Choroid plexus epithelial cell (primary cell): ENCODE measurements around the gene AUTS2.
A peak's percentile ranks its signal among the peaks of the same experiment; 100 is the strongest.

Experiments used
- DNase-seq: peaks from one replicate; pipeline ENCODE4 v3.0.0-alpha.2; 2010; ENCODE audit warnings: low read depth
- H3K4me3 ChIP-seq: 2 replicates; pipeline ENCODE4 v1.5.1; 2011; ENCODE audit warnings: low read depth, mild to moderate bottlenecking, control low read depth, low read length, moderate library complexity
- TF ChIP-seq, protein P1 (sequence below): conservative IDR thresholded peaks from 2 replicates; pipeline ENCODE4 v1.5.1; 2011; ENCODE audit warnings: low read depth, mild to moderate bottlenecking, control low read depth, inconsistent platforms, low read length, moderate library complexity

Gene AUTS2

DNA sequence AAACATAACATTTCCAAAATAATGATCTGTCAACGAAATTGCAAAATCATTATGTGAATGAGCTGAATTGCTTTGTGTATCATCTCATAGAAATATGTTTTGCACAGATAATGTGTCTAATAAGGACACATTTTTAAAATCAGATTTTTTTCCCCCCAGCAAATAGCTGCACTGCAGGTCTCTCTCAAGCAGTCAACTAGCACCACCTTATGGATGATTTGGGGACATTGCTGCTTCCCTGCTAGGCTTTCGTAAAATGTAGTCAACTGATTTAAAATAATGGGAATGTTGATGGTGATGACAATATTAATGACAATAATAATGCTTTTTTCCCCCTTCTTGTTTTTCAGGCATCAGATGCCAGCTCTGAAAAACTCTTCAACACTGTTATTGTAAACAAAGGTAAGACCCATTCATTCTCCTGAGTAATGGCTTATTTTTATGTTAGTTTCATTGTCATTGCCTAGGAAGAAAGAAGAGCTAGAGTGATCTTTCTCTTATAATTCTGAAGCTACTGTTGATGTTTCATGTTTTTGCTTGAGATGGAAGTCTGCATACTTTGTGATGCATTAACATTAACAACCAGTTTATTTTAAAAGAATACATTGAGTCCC, 1100.1 kb downstream of the AUTS2 start:
- TF ChIP-seq, protein P1, sequence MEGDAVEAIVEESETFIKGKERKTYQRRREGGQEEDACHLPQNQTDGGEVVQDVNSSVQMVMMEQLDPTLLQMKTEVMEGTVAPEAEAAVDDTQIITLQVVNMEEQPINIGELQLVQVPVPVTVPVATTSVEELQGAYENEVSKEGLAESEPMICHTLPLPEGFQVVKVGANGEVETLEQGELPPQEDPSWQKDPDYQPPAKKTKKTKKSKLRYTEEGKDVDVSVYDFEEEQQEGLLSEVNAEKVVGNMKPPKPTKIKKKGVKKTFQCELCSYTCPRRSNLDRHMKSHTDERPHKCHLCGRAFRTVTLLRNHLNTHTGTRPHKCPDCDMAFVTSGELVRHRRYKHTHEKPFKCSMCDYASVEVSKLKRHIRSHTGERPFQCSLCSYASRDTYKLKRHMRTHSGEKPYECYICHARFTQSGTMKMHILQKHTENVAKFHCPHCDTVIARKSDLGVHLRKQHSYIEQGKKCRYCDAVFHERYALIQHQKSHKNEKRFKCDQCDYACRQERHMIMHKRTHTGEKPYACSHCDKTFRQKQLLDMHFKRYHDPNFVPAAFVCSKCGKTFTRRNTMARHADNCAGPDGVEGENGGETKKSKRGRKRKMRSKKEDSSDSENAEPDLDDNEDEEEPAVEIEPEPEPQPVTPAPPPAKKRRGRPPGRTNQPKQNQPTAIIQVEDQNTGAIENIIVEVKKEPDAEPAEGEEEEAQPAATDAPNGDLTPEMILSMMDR, result peak; percentile 96

GRCh38 chr7:70699271-70699670, 1101.0 kb downstream of the AUTS2 start:
- TF ChIP-seq, protein P1, result no peak
- no peak for DNase-seq
- H3K4me3 ChIP-seq, result no peak overlapping the region

More for the DNA sequence above, 1100.1 kb downstream of the AUTS2 start:
- H3K4me3 ChIP-seq, result no peak overlapping the region
- peak; percentile 84 for DNase-seq

DNA sequence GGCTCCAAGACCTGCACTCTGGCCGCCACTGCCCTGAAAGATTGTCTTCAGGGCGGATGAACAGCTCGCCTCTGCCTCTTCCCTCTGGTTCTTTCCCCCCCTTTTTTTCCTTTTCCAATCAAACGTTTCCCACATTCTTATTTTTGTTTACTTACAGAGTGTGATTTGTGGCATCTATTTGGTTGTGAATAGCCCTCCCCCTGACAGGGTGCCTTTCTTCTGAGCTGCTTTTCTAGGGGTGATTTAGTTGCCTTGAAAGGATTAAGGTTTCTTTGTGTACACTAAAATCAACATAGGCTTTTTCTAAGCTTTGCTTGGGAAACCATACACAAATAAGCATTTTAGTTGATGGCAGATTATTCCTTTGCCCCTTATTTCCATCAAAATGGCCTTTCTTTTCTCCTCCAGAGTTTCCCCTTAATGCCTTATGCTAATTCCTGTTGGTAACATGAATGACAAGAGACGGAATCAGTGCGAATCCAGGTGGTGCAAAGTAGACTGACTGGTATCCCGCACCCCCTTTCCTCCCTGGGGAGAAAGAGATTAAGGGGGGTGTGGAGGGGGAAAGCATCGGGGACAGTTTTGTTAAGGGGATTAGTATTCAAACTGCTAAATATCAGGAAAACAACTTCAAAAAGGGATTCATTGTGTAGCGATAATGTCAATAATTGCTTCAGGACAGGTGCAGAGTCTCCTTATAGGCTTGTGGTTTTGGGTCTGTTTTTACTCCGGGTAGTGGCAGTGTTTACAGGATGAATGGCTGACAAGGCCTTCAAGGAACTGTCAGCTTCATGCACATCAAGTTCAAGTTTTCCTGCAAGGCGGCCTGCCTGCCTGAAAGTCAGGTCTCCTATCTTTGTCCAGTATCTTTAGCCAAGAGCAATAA, 1102.0 kb downstream of the AUTS2 start:
- TF ChIP-seq, protein P1, result no peak
- DNase-seq, result no peak
- no peak overlapping the region for H3K4me3 ChIP-seq

DNA sequence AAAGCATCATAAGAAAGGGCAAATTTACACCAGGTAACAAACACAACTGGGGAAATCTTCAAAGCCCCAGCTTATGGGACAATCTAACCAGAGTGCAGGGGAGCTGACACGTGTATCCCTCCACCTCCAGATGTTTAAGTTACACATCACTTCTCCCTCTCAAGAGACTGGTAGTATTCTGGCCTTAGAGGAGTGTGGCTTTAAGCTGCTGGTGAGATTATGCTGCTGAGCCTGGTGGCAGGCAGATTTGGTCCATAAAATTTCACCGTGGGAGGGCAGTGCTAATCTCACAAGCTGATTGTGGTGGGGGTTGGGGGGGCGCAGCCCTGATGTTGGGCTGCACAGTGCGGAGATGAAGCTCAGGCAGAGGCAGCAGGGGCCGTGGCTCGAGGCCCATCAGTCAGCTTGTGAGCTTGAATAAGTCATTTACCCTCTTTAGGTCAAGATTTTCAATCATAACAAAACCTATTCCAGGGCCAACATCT, 1102.7 kb downstream of the AUTS2 start:
- no peak for DNase-seq
- no peak overlapping the region for H3K4me3 ChIP-seq
- TF ChIP-seq, protein P1, result no peak

GRCh38 chr7:70701477-70701876, 1103.2 kb downstream of the AUTS2 start:
- no peak for DNase-seq
- TF ChIP-seq, protein P1, result no peak
- H3K4me3 ChIP-seq, result no peak overlapping the region

DNA sequence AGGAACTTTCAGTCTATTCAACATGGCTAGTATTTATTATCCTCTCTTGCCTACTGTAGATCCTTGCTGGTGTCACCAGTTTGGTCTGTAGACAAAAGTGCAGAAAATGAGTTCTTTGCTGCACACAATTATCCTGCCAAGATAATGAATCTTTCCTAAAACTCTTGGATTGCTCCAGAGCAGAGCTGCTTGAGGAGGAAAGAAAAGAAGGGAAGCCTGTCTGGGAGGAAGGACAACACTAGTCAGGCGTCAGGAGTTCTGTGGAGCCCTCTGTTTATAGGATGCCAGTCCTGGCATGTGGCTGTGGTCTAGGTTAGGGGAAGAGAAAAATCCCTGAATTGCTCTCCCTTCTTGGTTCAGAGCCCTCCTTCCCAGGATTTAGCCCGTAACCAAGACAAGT, 1103.7 kb downstream of the AUTS2 start:
- no peak overlapping the region for H3K4me3 ChIP-seq
- TF ChIP-seq, protein P1, result no peak
- no peak for DNase-seq
